ENCODE data around the gene CLEC18A.
"Not testable (repeated sequence)": the region's sequence is repeated elsewhere in the genome, so short reads cannot be mapped to it uniquely, and the experiment has no call there.

DNA sequence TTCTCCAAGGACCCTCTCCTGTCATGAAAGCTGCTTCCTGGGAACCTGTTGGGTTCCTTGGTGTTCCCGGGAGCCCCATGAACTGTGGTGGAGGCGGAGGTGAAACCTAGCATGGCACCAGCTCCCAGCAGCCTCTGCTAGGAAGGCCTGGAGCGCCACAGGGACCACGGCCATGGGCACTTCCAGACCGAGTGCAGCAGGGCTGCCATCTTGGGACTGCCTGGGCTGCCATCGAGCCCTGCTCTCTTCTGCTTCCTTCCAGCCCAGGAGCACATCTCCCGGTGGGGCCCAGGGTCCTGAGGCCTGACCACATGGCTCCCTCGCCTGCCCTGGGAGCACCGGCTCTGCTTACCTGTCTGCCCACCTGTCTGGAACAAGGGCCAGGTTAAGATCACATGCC, 12.2 kb downstream of the CLEC18A start:
- not testable (repeated sequence) for TF ChIP-seq POLR2A, POLR2AphosphoS5 (IDR thresholded peaks at IDR 0.05; ENCODE audit: low read depth, low read length)

All from GM12891 (cell line).